HepG2 (cell line): ENCODE results near the gene RPSA. TPM values are rescaled to one million over a fixed set of nuclear protein-coding genes. Genes with fewer than 3 reads are reported as not detected.

Experiments used
- BCL6 ChIP-seq: IDR thresholded peaks from 2 replicates; pipeline ENCODE4 v1.6.1; 2016; ENCODE audit warnings: missing genetic modification reagents, missing compliant biosample characterization
- RCOR2 ChIP-seq: IDR thresholded peaks from 2 replicates; pipeline ENCODE4 v1.6.1; 2016; ENCODE audit warnings: missing biosample characterization, missing genetic modification reagents
- TOPORS ChIP-seq: sonication (generic); formaldehyde crosslinking; IDR thresholded peaks from 2 replicates; pipeline ENCODE4 v1.8.0; 2023; ENCODE audit warnings: mild to moderate bottlenecking, missing genetic modification reagents
- ZKSCAN1 ChIP-seq: fragments of 150-350 bp; IDR thresholded peaks from 2 replicates; pipeline ENCODE4 v1.6.1; 2014; ENCODE audit warnings: low read length
- ZNF33B ChIP-seq: sonication (generic); formaldehyde crosslinking; IDR thresholded peaks from 2 replicates; pipeline ENCODE4 v1.5.1; 2020; ENCODE audit warnings: mild to moderate bottlenecking, missing genetic modification reagents
- ZNF883 ChIP-seq: sonication (generic); formaldehyde crosslinking; IDR thresholded peaks from 2 replicates; pipeline ENCODE4 v1.5.1; 2020; ENCODE audit warnings: mild to moderate bottlenecking, missing genetic modification reagents; ENCODE audit errors: not compliant biosample characterization
- polyA plus RNA-seq, 8 experiments: library from polyadenylated mRNA; depleted of rRNA in 3 of 8; stranded (reverse) in 7 of 8; unstranded in 1 of 8; fragments of >200 nt; fragmentation: Illumina TruSeq in 4 of 8; extraction: Trizol in 4 of 8; gene quantifications; 2 replicates each; pipeline versions ENCODE4 v1.2.1 to v1.2.3, GENCODE V29; 2011 to 2016; ENCODE audit warnings: low read depth in 4 of 8, missing spikeins in 1 of 8, mixed read lengths in 1 of 8; ENCODE audit not compliant: insufficient read depth in 1 of 8
- total RNA-seq, 5 experiments: library from RNA; depleted of rRNA; stranded (reverse); fragments of >200 nt; fragmentation: Illumina TruSeq; extraction: Trizol; gene quantifications; 2 replicates each; pipeline ENCODE4 v1.2.3, GENCODE V29; 2016; ENCODE audit warnings: low read depth in 1 of 5
- TF ChIP-seq, protein P1 (sequence below): sonication (generic); formaldehyde crosslinking; IDR thresholded peaks from 2 replicates; pipeline ENCODE4 v1.5.1; 2020; ENCODE audit warnings: mild to moderate bottlenecking, missing genetic modification reagents, moderate library complexity
- TF ChIP-seq, protein P2 (sequence below): sonication (generic); formaldehyde crosslinking; IDR thresholded peaks from 2 replicates; pipeline ENCODE4 v1.4.0; 2020; ENCODE audit warnings: missing genetic modification reagents
- TF ChIP-seq, protein P3 (sequence below): IDR thresholded peaks from 2 replicates; pipeline ENCODE4 v1.6.1; 2016; ENCODE audit warnings: mild to moderate bottlenecking
- TF ChIP-seq, protein P4 (sequence below): sonication (generic); formaldehyde crosslinking; IDR thresholded peaks from 2 replicates; pipeline ENCODE4 v1.8.1; 2023; ENCODE audit warnings: missing genetic modification reagents, inconsistent platforms, borderline replicate concordance
- TF ChIP-seq, protein P5 (sequence below), 2 experiments: sonication (generic) in 1 of 2; formaldehyde crosslinking in 1 of 2; IDR thresholded peaks; 2 replicates each; pipeline versions ENCODE4 v1.4.0 to v1.6.1; 2018 to 2020; ENCODE audit warnings: missing genetic modification reagents in 2 of 2, borderline replicate concordance in 1 of 2, low read depth in 1 of 2, mild to moderate bottlenecking in 1 of 2, missing biosample characterization in 1 of 2

Gene RPSA
- total and polyA plus RNA-seq, 2 of the 13 experiments (the other 11 are each of a cell fraction or from before 2014, with no cell fraction given): 1,683 to 3,226 TPM

DNA sequence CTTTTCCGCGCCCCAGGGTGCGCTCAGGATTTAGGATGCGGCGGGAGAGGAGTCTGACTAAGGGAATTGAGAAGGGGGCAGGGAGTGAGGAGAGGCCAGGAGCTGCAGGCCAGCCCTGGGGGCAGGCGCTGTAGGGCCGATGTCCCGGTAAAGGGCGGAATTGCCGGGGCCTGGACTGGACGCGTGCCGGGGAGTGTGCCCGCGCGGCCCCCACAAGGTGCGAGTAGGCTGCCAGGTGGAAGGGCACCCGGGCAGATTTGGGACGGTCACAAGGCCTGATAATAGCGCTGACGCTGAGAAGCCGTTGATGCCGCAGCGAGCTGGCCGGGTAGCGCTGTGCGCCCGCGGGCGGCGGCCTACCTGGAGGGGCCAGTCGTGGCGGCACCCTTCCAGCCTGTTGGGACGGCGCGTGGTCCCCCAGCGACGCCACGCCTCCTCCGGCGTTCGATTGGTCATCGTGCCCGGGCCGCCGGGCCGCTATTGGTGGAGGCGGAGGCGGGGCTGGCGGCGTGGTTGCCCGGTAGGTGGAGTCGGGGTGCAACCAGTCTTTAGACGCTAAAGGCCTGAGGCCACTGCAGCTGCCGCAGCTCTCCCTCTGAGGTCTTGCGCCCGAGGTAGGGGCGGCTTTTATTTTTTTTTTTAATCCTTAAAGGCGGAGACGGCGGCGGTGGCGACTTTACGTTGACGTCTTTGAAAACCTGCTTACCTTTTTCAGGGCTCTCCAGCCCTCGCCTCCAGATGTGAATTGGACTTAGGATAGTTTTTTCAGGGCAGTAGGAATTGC, 22.4 kb upstream of the RPSA start (continued):
- TF ChIP-seq, protein P1, sequence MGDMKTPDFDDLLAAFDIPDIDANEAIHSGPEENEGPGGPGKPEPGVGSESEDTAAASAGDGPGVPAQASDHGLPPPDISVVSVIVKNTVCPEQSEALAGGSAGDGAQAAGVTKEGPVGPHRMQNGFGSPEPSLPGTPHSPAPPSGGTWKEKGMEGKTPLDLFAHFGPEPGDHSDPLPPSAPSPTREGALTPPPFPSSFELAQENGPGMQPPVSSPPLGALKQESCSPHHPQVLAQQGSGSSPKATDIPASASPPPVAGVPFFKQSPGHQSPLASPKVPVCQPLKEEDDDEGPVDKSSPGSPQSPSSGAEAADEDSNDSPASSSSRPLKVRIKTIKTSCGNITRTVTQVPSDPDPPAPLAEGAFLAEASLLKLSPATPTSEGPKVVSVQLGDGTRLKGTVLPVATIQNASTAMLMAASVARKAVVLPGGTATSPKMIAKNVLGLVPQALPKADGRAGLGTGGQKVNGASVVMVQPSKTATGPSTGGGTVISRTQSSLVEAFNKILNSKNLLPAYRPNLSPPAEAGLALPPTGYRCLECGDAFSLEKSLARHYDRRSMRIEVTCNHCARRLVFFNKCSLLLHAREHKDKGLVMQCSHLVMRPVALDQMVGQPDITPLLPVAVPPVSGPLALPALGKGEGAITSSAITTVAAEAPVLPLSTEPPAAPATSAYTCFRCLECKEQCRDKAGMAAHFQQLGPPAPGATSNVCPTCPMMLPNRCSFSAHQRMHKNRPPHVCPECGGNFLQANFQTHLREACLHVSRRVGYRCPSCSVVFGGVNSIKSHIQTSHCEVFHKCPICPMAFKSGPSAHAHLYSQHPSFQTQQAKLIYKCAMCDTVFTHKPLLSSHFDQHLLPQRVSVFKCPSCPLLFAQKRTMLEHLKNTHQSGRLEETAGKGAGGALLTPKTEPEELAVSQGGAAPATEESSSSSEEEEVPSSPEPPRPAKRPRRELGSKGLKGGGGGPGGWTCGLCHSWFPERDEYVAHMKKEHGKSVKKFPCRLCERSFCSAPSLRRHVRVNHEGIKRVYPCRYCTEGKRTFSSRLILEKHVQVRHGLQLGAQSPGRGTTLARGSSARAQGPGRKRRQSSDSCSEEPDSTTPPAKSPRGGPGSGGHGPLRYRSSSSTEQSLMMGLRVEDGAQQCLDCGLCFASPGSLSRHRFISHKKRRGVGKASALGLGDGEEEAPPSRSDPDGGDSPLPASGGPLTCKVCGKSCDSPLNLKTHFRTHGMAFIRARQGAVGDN: peak; percentile 90
- no peak; the same call in 1 of the 2 replicates for TF ChIP-seq TOPORS
- no peak for TF ChIP-seq ZNF33B (CRISPR knock-in tag)
- TF ChIP-seq, protein P2, sequence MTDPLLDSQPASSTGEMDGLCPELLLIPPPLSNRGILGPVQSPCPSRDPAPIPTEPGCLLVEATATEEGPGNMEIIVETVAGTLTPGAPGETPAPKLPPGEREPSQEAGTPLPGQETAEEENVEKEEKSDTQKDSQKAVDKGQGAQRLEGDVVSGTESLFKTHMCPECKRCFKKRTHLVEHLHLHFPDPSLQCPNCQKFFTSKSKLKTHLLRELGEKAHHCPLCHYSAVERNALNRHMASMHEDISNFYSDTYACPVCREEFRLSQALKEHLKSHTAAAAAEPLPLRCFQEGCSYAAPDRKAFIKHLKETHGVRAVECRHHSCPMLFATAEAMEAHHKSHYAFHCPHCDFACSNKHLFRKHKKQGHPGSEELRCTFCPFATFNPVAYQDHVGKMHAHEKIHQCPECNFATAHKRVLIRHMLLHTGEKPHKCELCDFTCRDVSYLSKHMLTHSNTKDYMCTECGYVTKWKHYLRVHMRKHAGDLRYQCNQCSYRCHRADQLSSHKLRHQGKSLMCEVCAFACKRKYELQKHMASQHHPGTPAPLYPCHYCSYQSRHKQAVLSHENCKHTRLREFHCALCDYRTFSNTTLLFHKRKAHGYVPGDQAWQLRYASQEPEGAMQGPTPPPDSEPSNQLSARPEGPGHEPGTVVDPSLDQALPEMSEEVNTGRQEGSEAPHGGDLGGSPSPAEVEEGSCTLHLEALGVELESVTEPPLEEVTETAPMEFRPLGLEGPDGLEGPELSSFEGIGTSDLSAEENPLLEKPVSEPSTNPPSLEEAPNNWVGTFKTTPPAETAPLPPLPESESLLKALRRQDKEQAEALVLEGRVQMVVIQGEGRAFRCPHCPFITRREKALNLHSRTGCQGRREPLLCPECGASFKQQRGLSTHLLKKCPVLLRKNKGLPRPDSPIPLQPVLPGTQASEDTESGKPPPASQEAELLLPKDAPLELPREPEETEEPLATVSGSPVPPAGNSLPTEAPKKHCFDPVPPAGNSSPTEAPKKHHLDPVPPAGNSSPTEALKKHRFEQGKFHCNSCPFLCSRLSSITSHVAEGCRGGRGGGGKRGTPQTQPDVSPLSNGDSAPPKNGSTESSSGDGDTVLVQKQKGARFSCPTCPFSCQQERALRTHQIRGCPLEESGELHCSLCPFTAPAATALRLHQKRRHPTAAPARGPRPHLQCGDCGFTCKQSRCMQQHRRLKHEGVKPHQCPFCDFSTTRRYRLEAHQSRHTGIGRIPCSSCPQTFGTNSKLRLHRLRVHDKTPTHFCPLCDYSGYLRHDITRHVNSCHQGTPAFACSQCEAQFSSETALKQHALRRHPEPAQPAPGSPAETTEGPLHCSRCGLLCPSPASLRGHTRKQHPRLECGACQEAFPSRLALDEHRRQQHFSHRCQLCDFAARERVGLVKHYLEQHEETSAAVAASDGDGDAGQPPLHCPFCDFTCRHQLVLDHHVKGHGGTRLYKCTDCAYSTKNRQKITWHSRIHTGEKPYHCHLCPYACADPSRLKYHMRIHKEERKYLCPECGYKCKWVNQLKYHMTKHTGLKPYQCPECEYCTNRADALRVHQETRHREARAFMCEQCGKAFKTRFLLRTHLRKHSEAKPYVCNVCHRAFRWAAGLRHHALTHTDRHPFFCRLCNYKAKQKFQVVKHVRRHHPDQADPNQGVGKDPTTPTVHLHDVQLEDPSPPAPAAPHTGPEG (CRISPR knock-in tag): 0 out of 2 replicates have a peak, but pooled peaks have one; percentile 62
- peak; percentile 57 for TF ChIP-seq ZNF883
- TF ChIP-seq, protein P3, sequence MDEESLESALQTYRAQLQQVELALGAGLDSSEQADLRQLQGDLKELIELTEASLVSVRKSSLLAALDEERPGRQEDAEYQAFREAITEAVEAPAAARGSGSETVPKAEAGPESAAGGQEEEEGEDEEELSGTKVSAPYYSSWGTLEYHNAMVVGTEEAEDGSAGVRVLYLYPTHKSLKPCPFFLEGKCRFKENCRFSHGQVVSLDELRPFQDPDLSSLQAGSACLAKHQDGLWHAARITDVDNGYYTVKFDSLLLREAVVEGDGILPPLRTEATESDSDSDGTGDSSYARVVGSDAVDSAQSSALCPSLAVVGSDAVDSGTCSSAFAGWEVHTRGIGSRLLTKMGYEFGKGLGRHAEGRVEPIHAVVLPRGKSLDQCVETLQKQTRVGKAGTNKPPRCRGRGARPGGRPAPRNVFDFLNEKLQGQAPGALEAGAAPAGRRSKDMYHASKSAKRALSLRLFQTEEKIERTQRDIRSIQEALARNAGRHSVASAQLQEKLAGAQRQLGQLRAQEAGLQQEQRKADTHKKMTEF (CRISPR knock-in tag): peak; percentile 34; the same call in 1 of the 2 replicates
- no peak for TF ChIP-seq RCOR2 (CRISPR knock-in tag)
- no peak for TF ChIP-seq ZKSCAN1
- no peak; the same call in 1 of the 2 replicates for TF ChIP-seq BCL6
- TF ChIP-seq, protein P4, sequence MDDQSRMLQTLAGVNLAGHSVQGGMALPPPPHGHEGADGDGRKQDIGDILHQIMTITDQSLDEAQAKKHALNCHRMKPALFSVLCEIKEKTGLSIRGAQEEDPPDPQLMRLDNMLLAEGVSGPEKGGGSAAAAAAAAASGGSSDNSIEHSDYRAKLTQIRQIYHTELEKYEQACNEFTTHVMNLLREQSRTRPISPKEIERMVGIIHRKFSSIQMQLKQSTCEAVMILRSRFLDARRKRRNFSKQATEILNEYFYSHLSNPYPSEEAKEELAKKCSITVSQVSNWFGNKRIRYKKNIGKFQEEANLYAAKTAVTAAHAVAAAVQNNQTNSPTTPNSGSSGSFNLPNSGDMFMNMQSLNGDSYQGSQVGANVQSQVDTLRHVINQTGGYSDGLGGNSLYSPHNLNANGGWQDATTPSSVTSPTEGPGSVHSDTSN (CRISPR knock-in tag): no peak
- TF ChIP-seq, protein P5, sequence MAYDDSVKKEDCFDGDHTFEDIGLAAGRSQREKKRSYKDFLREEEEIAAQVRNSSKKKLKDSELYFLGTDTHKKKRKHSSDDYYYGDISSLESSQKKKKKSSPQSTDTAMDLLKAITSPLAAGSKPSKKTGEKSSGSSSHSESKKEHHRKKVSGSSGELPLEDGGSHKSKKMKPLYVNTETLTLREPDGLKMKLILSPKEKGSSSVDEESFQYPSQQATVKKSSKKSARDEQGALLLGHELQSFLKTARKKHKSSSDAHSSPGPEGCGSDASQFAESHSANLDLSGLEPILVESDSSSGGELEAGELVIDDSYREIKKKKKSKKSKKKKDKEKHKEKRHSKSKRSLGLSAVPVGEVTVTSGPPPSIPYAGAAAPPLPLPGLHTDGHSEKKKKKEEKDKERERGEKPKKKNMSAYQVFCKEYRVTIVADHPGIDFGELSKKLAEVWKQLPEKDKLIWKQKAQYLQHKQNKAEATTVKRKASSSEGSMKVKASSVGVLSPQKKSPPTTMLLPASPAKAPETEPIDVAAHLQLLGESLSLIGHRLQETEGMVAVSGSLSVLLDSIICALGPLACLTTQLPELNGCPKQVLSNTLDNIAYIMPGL (CRISPR knock-in tag; IDR thresholded peaks at IDR 0.05; ENCODE audit: borderline replicate concordance in 1 of 2, low read depth in 1 of 2): peak; percentile 68 to 80
